C4-2B (cell line): ENCODE results near the gene GDF11.

Experiments
- ZFX ChIP-seq: fragments of 450-650 bp; IDR thresholded peaks from 2 replicates; pipeline ENCODE4 v1.6.1; 2017
- TF ChIP-seq, protein P1 (sequence below): fragments of 450-650 bp; conservative IDR thresholded peaks from 2 replicates; pipeline ENCODE4 v1.5.1; 2017; ENCODE audit warnings: mild to moderate bottlenecking

DNA sequence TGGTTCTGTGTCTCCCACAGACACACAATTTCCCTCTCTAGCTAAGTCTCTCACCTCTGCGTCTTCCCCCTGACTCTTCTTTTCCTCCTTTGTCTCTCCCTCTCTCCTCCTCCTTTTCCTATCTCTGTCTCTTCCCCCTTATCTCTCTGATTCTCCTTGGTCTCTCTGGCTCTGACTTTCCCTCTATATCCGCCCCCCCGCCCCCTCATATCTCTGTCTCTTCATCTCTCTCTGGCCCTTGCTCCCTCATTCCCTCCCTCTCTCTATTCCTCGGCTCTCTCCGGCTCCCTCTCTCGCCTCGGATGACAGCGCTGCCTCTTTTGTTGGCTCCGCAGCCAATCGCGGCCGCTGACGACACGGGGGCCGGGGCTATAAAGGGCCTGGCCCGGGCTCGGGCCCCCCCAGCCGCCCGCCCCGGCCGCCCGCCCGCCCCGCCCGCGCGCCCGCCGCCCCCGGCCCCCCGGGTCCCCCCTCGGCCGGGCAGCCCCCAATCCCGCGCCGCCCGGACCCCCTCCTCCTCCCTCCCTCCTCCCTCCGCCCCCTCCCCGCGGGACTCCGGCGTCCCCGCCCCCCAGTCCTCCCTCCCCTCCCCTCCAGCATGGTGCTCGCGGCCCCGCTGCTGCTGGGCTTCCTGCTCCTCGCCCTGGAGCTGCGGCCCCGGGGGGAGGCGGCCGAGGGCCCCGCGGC is at the start of gene GDF11:
- no peak for TF ChIP-seq ZFX
- TF ChIP-seq, protein P1, sequence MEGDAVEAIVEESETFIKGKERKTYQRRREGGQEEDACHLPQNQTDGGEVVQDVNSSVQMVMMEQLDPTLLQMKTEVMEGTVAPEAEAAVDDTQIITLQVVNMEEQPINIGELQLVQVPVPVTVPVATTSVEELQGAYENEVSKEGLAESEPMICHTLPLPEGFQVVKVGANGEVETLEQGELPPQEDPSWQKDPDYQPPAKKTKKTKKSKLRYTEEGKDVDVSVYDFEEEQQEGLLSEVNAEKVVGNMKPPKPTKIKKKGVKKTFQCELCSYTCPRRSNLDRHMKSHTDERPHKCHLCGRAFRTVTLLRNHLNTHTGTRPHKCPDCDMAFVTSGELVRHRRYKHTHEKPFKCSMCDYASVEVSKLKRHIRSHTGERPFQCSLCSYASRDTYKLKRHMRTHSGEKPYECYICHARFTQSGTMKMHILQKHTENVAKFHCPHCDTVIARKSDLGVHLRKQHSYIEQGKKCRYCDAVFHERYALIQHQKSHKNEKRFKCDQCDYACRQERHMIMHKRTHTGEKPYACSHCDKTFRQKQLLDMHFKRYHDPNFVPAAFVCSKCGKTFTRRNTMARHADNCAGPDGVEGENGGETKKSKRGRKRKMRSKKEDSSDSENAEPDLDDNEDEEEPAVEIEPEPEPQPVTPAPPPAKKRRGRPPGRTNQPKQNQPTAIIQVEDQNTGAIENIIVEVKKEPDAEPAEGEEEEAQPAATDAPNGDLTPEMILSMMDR: no peak
